ENCODE measurements around the gene RABAC1. TPM values are rescaled to one million over a fixed set of nuclear protein-coding genes. Genes with fewer than 3 reads are reported as not detected.
A peak's percentile ranks its signal among the peaks of the same experiment; 100 is the strongest.

Gene RABAC1
- total and polyA plus RNA-seq, 7 donors = 128 to 255 (median 170) TPM

- intact Hi-C loops (cut with DNase I) = loop anchor here (10.0 kb wide), 1 partner anchor 83 kb away; no protein-coding TSS in a partner anchor
- Histone ChIP-seq H3K4me1 (no peaks in the 10 kb centered on the region), H3K36me3 (peaks cover 0 to 11% (median 6%) of the 10 kb centered on the region in 4 donors), H3K27ac (no peak overlapping the region), H3K9me3 (no peaks in the 10 kb centered on the region), H3K27me3 (no peaks in the 10 kb centered on the region), H3K4me3 (no peak overlapping the region)
- WGBS, 2 donors = 2 to 5% methylated on average over 12 of the region's 12 CpGs
- DNase-seq = peak; percentile 86
- TF ChIP-seq EP300 (IDR thresholded peaks at IDR 0.05) = no peak
- TF ChIP-seq CTCF (IDR thresholded peaks at IDR 0.05) = peak; percentile 76 to 99 (median 90)
- TF ChIP-seq POLR2AphosphoS5 (IDR thresholded peaks at IDR 0.05) = no peak
- no peak for TF ChIP-seq POLR2A (IDR thresholded peaks at IDR 0.05)
Observed at GRCh38 chr19:41951686-41952172, 7.4 kb downstream of the RABAC1 start.

- no peak overlapping the region for H3K27ac ChIP-seq
- intact Hi-C loops (cut with DNase I) = no loop called here
- no peak for DNase-seq
- H3K9me3 ChIP-seq = no peaks in the 10 kb centered on the region
- H3K36me3 ChIP-seq = no peaks in the 10 kb centered on the region
- H3K4me3 ChIP-seq = no peak overlapping the region
- 90 to 92% methylated on average over 3 of the region's 3 CpGs for WGBS, 2 donors
- H3K4me1 ChIP-seq = no peaks in the 10 kb centered on the region
- TF ChIP-seq POLR2AphosphoS5 (IDR thresholded peaks at IDR 0.05) (no peak), EP300 (IDR thresholded peaks at IDR 0.05) (no peak), POLR2A (IDR thresholded peaks at IDR 0.05) (no peak), CTCF (IDR thresholded peaks at IDR 0.05) (no peak)
- H3K27me3 ChIP-seq = peaks cover 0 to 24% (median 14%) of the 10 kb centered on the region in 3 donors
Observed at GRCh38 chr19:41947091-41947490, 12.0 kb downstream of the RABAC1 start.

- Histone ChIP-seq H3K4me1 (peaks cover 0 to 13% (median 11%) of the 10 kb centered on the region in 4 donors), H3K9me3 (no peaks in the 10 kb centered on the region), H3K27me3 (peaks cover 16 to 43% (median 32%) of the 10 kb centered on the region in 3 donors), H3K27ac (no peak overlapping the region), H3K36me3 (no peaks in the 10 kb centered on the region), H3K4me3 (no peak overlapping the region)
- no peak for DNase-seq
- TF ChIP-seq POLR2A (IDR thresholded peaks at IDR 0.05) (no peak), POLR2AphosphoS5 (IDR thresholded peaks at IDR 0.05) (no peak), EP300 (IDR thresholded peaks at IDR 0.05) (no peak), CTCF (IDR thresholded peaks at IDR 0.05) (no peak)
- WGBS, 2 donors = 53 to 85% methylated on average over 8 of the region's 8 CpGs
- intact Hi-C loops (cut with DNase I) = no loop called here
Observed at GRCh38 chr19:41945135-41945766, 13.9 kb downstream of the RABAC1 start.

- 68 to 79% methylated on average over 2 of the region's 2 CpGs for WGBS, 2 donors
- intact Hi-C loops (cut with DNase I) = no loop called here
- DNase-seq = no peak
Observed at GRCh38 chr19:41944336-41944735, 14.8 kb downstream of the RABAC1 start.

More at GRCh38 chr19:41944336-41944735, 14.8 kb downstream of the RABAC1 start:
- TF ChIP-seq POLR2A (IDR thresholded peaks at IDR 0.05) = no peak
- no peak for TF ChIP-seq POLR2AphosphoS5 (IDR thresholded peaks at IDR 0.05)
- TF ChIP-seq EP300 (IDR thresholded peaks at IDR 0.05) = no peak
- no peak for TF ChIP-seq CTCF (IDR thresholded peaks at IDR 0.05)
- H3K4me3 ChIP-seq = no peak overlapping the region
- H3K36me3 ChIP-seq = no peaks in the 10 kb centered on the region
- H3K9me3 ChIP-seq = no peaks in the 10 kb centered on the region
- H3K27ac ChIP-seq = no peak overlapping the region
- H3K4me1 ChIP-seq = peaks cover 0 to 19% (median 16%) of the 10 kb centered on the region in 4 donors
- H3K27me3 ChIP-seq = peaks cover 22 to 52% (median 41%) of the 10 kb centered on the region in 3 donors

All from sigmoid colon (tissue), 7 donors.